HepG2 (cell line): ENCODE results near the gene EZH2. TPM values are rescaled to one million over a fixed set of nuclear protein-coding genes. Genes with fewer than 3 reads are reported as not detected.

Experiments
- ASH2L ChIP-seq: fragments of 300-600, 200-600 bp; sonication (generic); IDR thresholded peaks from 2 replicates; pipeline ENCODE4 v1.7.0; 2017; ENCODE audit warnings: low read depth, mild to moderate bottlenecking, moderate library complexity, mixed read lengths, low read length; ENCODE audit not compliant: insufficient read length
- CENPX ChIP-seq: sonication (generic); formaldehyde crosslinking; IDR thresholded peaks from 2 replicates; pipeline ENCODE4 v1.9.0; 2021; ENCODE audit warnings: mild to moderate bottlenecking, missing genetic modification reagents, moderate library complexity
- ETV5 ChIP-seq: IDR thresholded peaks from 2 replicates; pipeline ENCODE4 v1.6.1; 2018; ENCODE audit warnings: missing biosample characterization, missing genetic modification reagents, inconsistent platforms, borderline replicate concordance
- FOXM1 ChIP-seq: sonication (generic); formaldehyde crosslinking; IDR thresholded peaks from 2 replicates; pipeline ENCODE4 v1.5.0; 2020; ENCODE audit warnings: missing genetic modification reagents
- KLF12 ChIP-seq: sonication (generic); formaldehyde crosslinking; IDR thresholded peaks from 2 replicates; pipeline ENCODE4 v1.4.0; 2020; ENCODE audit warnings: missing genetic modification reagents, borderline replicate concordance
- MAFK ChIP-seq, 2 experiments: IDR thresholded peaks in 1 of 2; conservative IDR thresholded peaks in 1 of 2; 2 replicates each; pipeline ENCODE4 v1.6.1; 2011; ENCODE audit warnings: improper control_type of control experiment in 2 of 2, low read length in 2 of 2
- MLLT10 ChIP-seq: sonication (generic); formaldehyde crosslinking; IDR thresholded peaks from 2 replicates; pipeline ENCODE4 v1.4.0; 2020; ENCODE audit warnings: missing genetic modification reagents
- NFATC3 ChIP-seq: sonication (generic); formaldehyde crosslinking; IDR thresholded peaks from 2 replicates; pipeline ENCODE4 v1.5.1; 2020; ENCODE audit warnings: mild to moderate bottlenecking, missing genetic modification reagents
- RBFOX2 ChIP-seq: fragments of 200-400 bp; formaldehyde crosslinking; IDR thresholded peaks from 2 replicates; pipeline ENCODE4 v1.6.1; 2017; ENCODE audit warnings: low read depth, mild to moderate bottlenecking, low read length
- REPIN1 ChIP-seq: sonication (generic); formaldehyde crosslinking; IDR thresholded peaks from 2 replicates; pipeline ENCODE4 v1.8.0; 2022; ENCODE audit warnings: missing genetic modification reagents, low read depth, mild to moderate bottlenecking, borderline replicate concordance
- SMAD1 ChIP-seq: sonication (generic); formaldehyde crosslinking; IDR thresholded peaks from 2 replicates; pipeline ENCODE4 v1.4.0; 2020; ENCODE audit warnings: missing genetic modification reagents, low read depth, mild to moderate bottlenecking, borderline replicate concordance
- TAF15 ChIP-seq: fragments of 200-400 bp; formaldehyde crosslinking; IDR thresholded peaks from one replicate; pipeline ENCODE4 v1.6.1; 2018; ENCODE audit warnings: mild to moderate bottlenecking, low read depth, low read length; ENCODE audit not compliant: poor library complexity, severe bottlenecking
- TBP ChIP-seq: sonication (generic); formaldehyde crosslinking; IDR thresholded peaks from 2 replicates; pipeline ENCODE4 v1.5.0; 2020; ENCODE audit warnings: missing genetic modification reagents
- TBX2 ChIP-seq: sonication (generic); formaldehyde crosslinking; IDR thresholded peaks from 2 replicates; pipeline ENCODE4 v1.5.0; 2020; ENCODE audit warnings: missing genetic modification reagents, mild to moderate bottlenecking, borderline replicate concordance
- ZC3H13 ChIP-seq: sonication (generic); formaldehyde crosslinking; IDR thresholded peaks from 2 replicates; pipeline ENCODE4 v1.8.1; 2023; ENCODE audit warnings: mild to moderate bottlenecking, missing genetic modification reagents, moderate library complexity
- ZKSCAN8 ChIP-seq: IDR thresholded peaks from 2 replicates; pipeline ENCODE4 v1.6.1; 2016; ENCODE audit warnings: borderline replicate concordance, missing genetic modification reagents, missing compliant biosample characterization
- ZNF280B ChIP-seq: sonication (generic); formaldehyde crosslinking; IDR thresholded peaks from 2 replicates; pipeline ENCODE4 v1.5.0; 2020; ENCODE audit warnings: missing genetic modification reagents, mild to moderate bottlenecking, borderline replicate concordance
- ZNF296 ChIP-seq: sonication (generic); formaldehyde crosslinking; conservative IDR thresholded peaks from 2 replicates; pipeline ENCODE4 v1.5.0; 2020; ENCODE audit warnings: mild to moderate bottlenecking, missing genetic modification reagents
- ZNF329 ChIP-seq: sonication (generic); formaldehyde crosslinking; IDR thresholded peaks from 2 replicates; pipeline ENCODE4 v1.9.0; 2021; ENCODE audit warnings: low read depth, mild to moderate bottlenecking, missing genetic modification reagents
- ZNF331 ChIP-seq: sonication (generic); formaldehyde crosslinking; IDR thresholded peaks from 2 replicates; pipeline ENCODE4 v1.4.0; 2020; ENCODE audit warnings: missing genetic modification reagents
- ZNF333 ChIP-seq: sonication (generic); formaldehyde crosslinking; IDR thresholded peaks from 2 replicates; pipeline ENCODE4 v1.4.0; 2020; ENCODE audit warnings: mild to moderate bottlenecking, missing genetic modification reagents, borderline replicate concordance
- ZNF629 ChIP-seq: sonication (generic); formaldehyde crosslinking; conservative IDR thresholded peaks from 2 replicates; pipeline ENCODE4 v1.5.0; 2020; ENCODE audit warnings: missing genetic modification reagents
- ZNF773 ChIP-seq: sonication (generic); formaldehyde crosslinking; IDR thresholded peaks from 2 replicates; pipeline ENCODE4 v1.4.0; 2020; ENCODE audit warnings: missing genetic modification reagents, borderline replicate concordance
- ZNF841 ChIP-seq: sonication (generic); formaldehyde crosslinking; IDR thresholded peaks from 2 replicates; pipeline ENCODE4 v1.8.1; 2023; ENCODE audit warnings: missing genetic modification reagents, borderline replicate concordance
- ZSCAN25 ChIP-seq: sonication (generic); formaldehyde crosslinking; IDR thresholded peaks from 2 replicates; pipeline ENCODE4 v1.8.0; 2022; ENCODE audit warnings: mild to moderate bottlenecking, missing genetic modification reagents
- polyA plus RNA-seq, 8 experiments: library from polyadenylated mRNA; depleted of rRNA in 3 of 8; stranded (reverse) in 7 of 8; unstranded in 1 of 8; fragments of >200 nt; fragmentation: Illumina TruSeq in 4 of 8; extraction: Trizol in 4 of 8; gene quantifications; 2 replicates each; pipeline versions ENCODE4 v1.2.1 to v1.2.3, GENCODE V29; 2011 to 2016; ENCODE audit warnings: low read depth in 4 of 8, missing spikeins in 1 of 8, mixed read lengths in 1 of 8; ENCODE audit not compliant: insufficient read depth in 1 of 8
- total RNA-seq, 5 experiments: library from RNA; depleted of rRNA; stranded (reverse); fragments of >200 nt; fragmentation: Illumina TruSeq; extraction: Trizol; gene quantifications; 2 replicates each; pipeline ENCODE4 v1.2.3, GENCODE V29; 2016; ENCODE audit warnings: low read depth in 1 of 5
- TF ChIP-seq, protein P1 (sequence below): sonication (generic); formaldehyde crosslinking; IDR thresholded peaks from 2 replicates; pipeline ENCODE4 v1.4.0; 2020; ENCODE audit warnings: missing genetic modification reagents, borderline replicate concordance

The EZH2 gene
- total and polyA plus RNA-seq, 2 of the 13 experiments (the other 11 are each of a cell fraction or from before 2014, with no cell fraction given): 26.0 to 34.3 TPM

- TF ChIP-seq ZNF331 (CRISPR knock-in tag) (no peak; the same call in 1 of the 2 replicates), TAF15 (peak; percentile 57), REPIN1 (CRISPR knock-in tag) (0 out of 2 replicates have a peak, but pooled peaks have one; percentile 30), ZNF841 (CRISPR knock-in tag) (peak; percentile 92; the same call in 1 of the 2 replicates), NFATC3 (CRISPR knock-in tag) (no peak), ZSCAN25 (CRISPR knock-in tag) (no peak), ZNF329 (CRISPR knock-in tag) (peak; percentile 62; the same call in 1 of the 2 replicates), ZNF280B (CRISPR knock-in tag) (no peak), ZNF333 (CRISPR knock-in tag) (no peak), CENPX (CRISPR knock-in tag) (no peak), KLF12 (CRISPR knock-in tag) (peak; percentile 33; the same call in 1 of the 2 replicates), TBP (CRISPR knock-in tag) (no peak), ZC3H13 (peak; percentile 93), MLLT10 (no peak), ZNF629 (CRISPR knock-in tag) (no peak), ZKSCAN8 (CRISPR knock-in tag) (no peak), MAFK (conservative IDR thresholded peaks at IDR 0.05 in 1 of 2, IDR thresholded peaks at IDR 0.05 in 1 of 2; ENCODE audit: low read length in 2 of 2) (no peak), FOXM1 (CRISPR knock-in tag) (no peak), RBFOX2 (peak; percentile 91), TBX2 (CRISPR knock-in tag) (peak; percentile 58), ASH2L (peak; percentile 72), ZNF296 (CRISPR knock-in tag) (no peak), SMAD1 (CRISPR knock-in tag) (no peak), ETV5 (CRISPR knock-in tag) (peak; percentile 0; the same call in 1 of the 2 replicates), ZNF773 (CRISPR knock-in tag) (peak; percentile 33; the same call in 1 of the 2 replicates)
- TF ChIP-seq, protein P1, sequence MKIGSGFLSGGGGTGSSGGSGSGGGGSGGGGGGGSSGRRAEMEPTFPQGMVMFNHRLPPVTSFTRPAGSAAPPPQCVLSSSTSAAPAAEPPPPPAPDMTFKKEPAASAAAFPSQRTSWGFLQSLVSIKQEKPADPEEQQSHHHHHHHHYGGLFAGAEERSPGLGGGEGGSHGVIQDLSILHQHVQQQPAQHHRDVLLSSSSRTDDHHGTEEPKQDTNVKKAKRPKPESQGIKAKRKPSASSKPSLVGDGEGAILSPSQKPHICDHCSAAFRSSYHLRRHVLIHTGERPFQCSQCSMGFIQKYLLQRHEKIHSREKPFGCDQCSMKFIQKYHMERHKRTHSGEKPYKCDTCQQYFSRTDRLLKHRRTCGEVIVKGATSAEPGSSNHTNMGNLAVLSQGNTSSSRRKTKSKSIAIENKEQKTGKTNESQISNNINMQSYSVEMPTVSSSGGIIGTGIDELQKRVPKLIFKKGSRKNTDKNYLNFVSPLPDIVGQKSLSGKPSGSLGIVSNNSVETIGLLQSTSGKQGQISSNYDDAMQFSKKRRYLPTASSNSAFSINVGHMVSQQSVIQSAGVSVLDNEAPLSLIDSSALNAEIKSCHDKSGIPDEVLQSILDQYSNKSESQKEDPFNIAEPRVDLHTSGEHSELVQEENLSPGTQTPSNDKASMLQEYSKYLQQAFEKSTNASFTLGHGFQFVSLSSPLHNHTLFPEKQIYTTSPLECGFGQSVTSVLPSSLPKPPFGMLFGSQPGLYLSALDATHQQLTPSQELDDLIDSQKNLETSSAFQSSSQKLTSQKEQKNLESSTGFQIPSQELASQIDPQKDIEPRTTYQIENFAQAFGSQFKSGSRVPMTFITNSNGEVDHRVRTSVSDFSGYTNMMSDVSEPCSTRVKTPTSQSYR (CRISPR knock-in tag): peak; percentile 63; the same call in 1 of the 2 replicates
Observed at GRCh38 chr7:148884299-148885022, 370 bp upstream of the EZH2 start (continued).
